ENCODE results near the gene SLC17A9. TPM values are rescaled to one million over a fixed set of nuclear protein-coding genes. Genes with fewer than 3 reads are reported as not detected.
A peak's percentile ranks its signal among the peaks of the same experiment; 100 is the strongest.

The SLC17A9 gene
- total RNA-seq, 5 donors from 2014 or later (not counting 1 experiment from before 2014, with no cell fraction given) = 5.3 to 8.8 (median 8.3) TPM

- Mint-ChIP-seq H3K9me3 (no peaks in the 10 kb centered on the region), H3K27ac (no peak overlapping the region), H3K4me1 (peaks cover 36 to 59% (median 45%) of the 10 kb centered on the region in 3 donors), H3K4me3 (peak overlapping the region in 2 of 3 donors; percentile 21 to 71), H3K27me3 (peaks cover 0 to 51% of the 10 kb centered on the region in 2 donors), H3K36me3 (no peaks in the 10 kb centered on the region)
- H3K4me1 ChIP-seq (ENCODE audit: control insufficient read depth in 1 of 2, extremely low read depth in 1 of 2, insufficient read depth in 2 of 2, low read length in 2 of 2) = peaks cover 12 to 56% of the 10 kb centered on the region in 2 experiments
- no peak overlapping the region for H3K27ac ChIP-seq (ENCODE audit: low read length)
- no peaks in the 10 kb centered on the region for H3K36me3 ChIP-seq (ENCODE audit: control insufficient read depth in 2 of 2, extremely low read depth in 1 of 2, insufficient read depth in 1 of 2, low read length in 1 of 2)
- ATAC-seq (replicated peaks in 1 of 4) (peak; percentile 42 to 69 (median 52)), DNase-seq (peak in 33 of 35 experiments; percentile 14 to 79 (median 50))
- H3K9me3 ChIP-seq = no peaks in the 10 kb centered on the region
- WGBS (ENCODE audit: insufficient coverage) = 6% methylated on average over 21 of the region's 28 CpGs
- peaks cover 0 to 93% of the 10 kb centered on the region in 2 experiments for H3K27me3 ChIP-seq (replicated peaks in 1 of 2; ENCODE audit: control insufficient read depth in 2 of 2, extremely low read depth in 1 of 2, insufficient read depth in 2 of 2, low read length in 1 of 2)
- CTCF ChIA-PET = interaction anchor here (0.7 to 1.1 kb wide), 2 partner anchors 9 to 74 kb away, joined by 3 to 5 read pairs; no protein-coding TSS in a partner anchor
- POLR2A ChIA-PET = interaction anchor here (0.7 kb wide), 2 partner anchors 27 to 53 kb away, joined by 3 to 4 read pairs; no protein-coding TSS in a partner anchor
- H3K4me3 ChIP-seq (ENCODE audit: control insufficient read depth in 1 of 2, extremely low read depth in 1 of 2, low read length in 1 of 2) = no peak overlapping the region
These were observed 28.5 kb downstream of the SLC17A9 start for GRCh38 chr20:62980970-62981369.

GRCh38 chr20:62982124-62983075, 29.9 kb downstream of the SLC17A9 start:
- POLR2A ChIA-PET = no interaction called here

GRCh38 chr20:62983210-62983609, 30.7 kb downstream of the SLC17A9 start:
- H3K4me3 Mint-ChIP-seq = peak overlapping the region in 1 of 3 donors; percentile 18
- Histone ChIP-seq H3K4me3 (ENCODE audit: control insufficient read depth in 1 of 2, extremely low read depth in 1 of 2, low read length in 1 of 2) (no peak overlapping the region), H3K9me3 (no peaks in the 10 kb centered on the region), H3K4me1 (ENCODE audit: control insufficient read depth in 1 of 2, extremely low read depth in 1 of 2, insufficient read depth in 2 of 2, low read length in 2 of 2) (peaks cover 7 to 42% of the 10 kb centered on the region in 2 experiments), H3K27me3 (replicated peaks in 1 of 2; ENCODE audit: control insufficient read depth in 2 of 2, extremely low read depth in 1 of 2, insufficient read depth in 2 of 2, low read length in 1 of 2) (peaks cover 0 to 80% of the 10 kb centered on the region in 2 experiments), H3K27ac (ENCODE audit: low read length) (no peak overlapping the region), H3K36me3 (ENCODE audit: control insufficient read depth in 2 of 2, extremely low read depth in 1 of 2, insufficient read depth in 1 of 2, low read length in 1 of 2) (no peaks in the 10 kb centered on the region)
- ChIA-PET POLR2A (no interaction called here), CTCF (no interaction called here)
- H3K9me3 Mint-ChIP-seq = no peaks in the 10 kb centered on the region
- no peaks in the 10 kb centered on the region for H3K36me3 Mint-ChIP-seq
- H3K27me3 Mint-ChIP-seq = peaks cover 0 to 39% of the 10 kb centered on the region in 2 donors
- peaks cover 26 to 40% (median 37%) of the 10 kb centered on the region in 3 donors for H3K4me1 Mint-ChIP-seq
- no peak for DNase-seq
- no peak for ATAC-seq (replicated peaks in 1 of 4)
- WGBS (ENCODE audit: insufficient coverage) = 89% methylated on average over 5 of the region's 6 CpGs
- no peak overlapping the region for H3K27ac Mint-ChIP-seq

More at GRCh38 chr20:62982124-62983075, 29.9 kb downstream of the SLC17A9 start:
- no peak for DNase-seq
- H3K9me3 Mint-ChIP-seq = no peaks in the 10 kb centered on the region
- WGBS (ENCODE audit: insufficient coverage) = 58% methylated on average over 11 of the region's 21 CpGs
- Histone ChIP-seq H3K4me1 (ENCODE audit: control insufficient read depth in 1 of 2, extremely low read depth in 1 of 2, insufficient read depth in 2 of 2, low read length in 2 of 2) (peaks cover 12 to 50% of the 10 kb centered on the region in 2 experiments), H3K27me3 (replicated peaks in 1 of 2; ENCODE audit: control insufficient read depth in 2 of 2, extremely low read depth in 1 of 2, insufficient read depth in 2 of 2, low read length in 1 of 2) (peaks cover 0 to 88% of the 10 kb centered on the region in 2 experiments), H3K9me3 (no peaks in the 10 kb centered on the region), H3K36me3 (ENCODE audit: control insufficient read depth in 2 of 2, extremely low read depth in 1 of 2, insufficient read depth in 1 of 2, low read length in 1 of 2) (no peaks in the 10 kb centered on the region), H3K4me3 (ENCODE audit: control insufficient read depth in 1 of 2, extremely low read depth in 1 of 2, low read length in 1 of 2) (no peak overlapping the region), H3K27ac (ENCODE audit: low read length) (no peak overlapping the region)
- CTCF ChIA-PET = no interaction called here
- H3K4me1 Mint-ChIP-seq = peaks cover 33 to 48% (median 45%) of the 10 kb centered on the region in 3 donors
- peaks cover 0 to 45% of the 10 kb centered on the region in 2 donors for H3K27me3 Mint-ChIP-seq
- no peaks in the 10 kb centered on the region for H3K36me3 Mint-ChIP-seq
- H3K27ac Mint-ChIP-seq = no peak overlapping the region
- H3K4me3 Mint-ChIP-seq = peak overlapping the region in 1 of 3 donors; percentile 71
- ATAC-seq (replicated peaks in 1 of 4) = no peak

- H3K36me3 Mint-ChIP-seq = no peaks in the 10 kb centered on the region
- Histone ChIP-seq H3K36me3 (ENCODE audit: control insufficient read depth in 2 of 2, extremely low read depth in 1 of 2, insufficient read depth in 1 of 2, low read length in 1 of 2) (no peaks in the 10 kb centered on the region), H3K27me3 (replicated peaks in 1 of 2; ENCODE audit: control insufficient read depth in 2 of 2, extremely low read depth in 1 of 2, insufficient read depth in 2 of 2, low read length in 1 of 2) (peaks cover 0 to 69% of the 10 kb centered on the region in 2 experiments)
These were observed 32.3 kb downstream of the SLC17A9 start for GRCh38 chr20:62984666-62985443.

GRCh38 chr20:62985444-62985778, 32.9 kb downstream of the SLC17A9 start:
- WGBS (ENCODE audit: insufficient coverage) = 91% methylated on average over 10 of the region's 14 CpGs
- H3K4me3 Mint-ChIP-seq = no peak overlapping the region
- ATAC-seq (replicated peaks in 1 of 4) (no peak), DNase-seq (no peak)
- no peaks in the 10 kb centered on the region for H3K9me3 Mint-ChIP-seq
- H3K9me3 ChIP-seq = no peaks in the 10 kb centered on the region
- H3K27me3 Mint-ChIP-seq = peaks cover 0 to 25% of the 10 kb centered on the region in 2 donors
- CTCF ChIA-PET = no interaction called here
- peaks cover 0 to 64% of the 10 kb centered on the region in 2 experiments for H3K27me3 ChIP-seq (replicated peaks in 1 of 2; ENCODE audit: control insufficient read depth in 2 of 2, extremely low read depth in 1 of 2, insufficient read depth in 2 of 2, low read length in 1 of 2)
- no peaks in the 10 kb centered on the region for H3K36me3 Mint-ChIP-seq
- POLR2A ChIA-PET = interaction anchor here in 1 of 2 donors (0.5 kb wide), 1 partner anchor 10 kb away, joined by 3 read pairs; no protein-coding TSS in a partner anchor
- H3K4me3 ChIP-seq (ENCODE audit: control insufficient read depth in 1 of 2, extremely low read depth in 1 of 2, low read length in 1 of 2) = no peak overlapping the region
- H3K27ac ChIP-seq (ENCODE audit: low read length) = no peak overlapping the region
- H3K27ac Mint-ChIP-seq = no peak overlapping the region
- peaks cover 2 to 31% of the 10 kb centered on the region in 2 experiments for H3K4me1 ChIP-seq (ENCODE audit: control insufficient read depth in 1 of 2, extremely low read depth in 1 of 2, insufficient read depth in 2 of 2, low read length in 2 of 2)
- peaks cover 20 to 35% (median 32%) of the 10 kb centered on the region in 3 donors for H3K4me1 Mint-ChIP-seq
- H3K36me3 ChIP-seq (ENCODE audit: control insufficient read depth in 2 of 2, extremely low read depth in 1 of 2, insufficient read depth in 1 of 2, low read length in 1 of 2) = no peaks in the 10 kb centered on the region

More at GRCh38 chr20:62984666-62985443, 32.3 kb downstream of the SLC17A9 start:
- Histone ChIP-seq H3K4me3 (ENCODE audit: control insufficient read depth in 1 of 2, extremely low read depth in 1 of 2, low read length in 1 of 2) (no peak overlapping the region), H3K27ac (ENCODE audit: low read length) (no peak overlapping the region), H3K9me3 (no peaks in the 10 kb centered on the region), H3K4me1 (ENCODE audit: control insufficient read depth in 1 of 2, extremely low read depth in 1 of 2, insufficient read depth in 2 of 2, low read length in 2 of 2) (peaks cover 2 to 36% of the 10 kb centered on the region in 2 experiments)
- Mint-ChIP-seq H3K4me1 (peaks cover 24 to 37% (median 36%) of the 10 kb centered on the region in 3 donors), H3K27me3 (peaks cover 0 to 29% of the 10 kb centered on the region in 2 donors), H3K9me3 (no peaks in the 10 kb centered on the region), H3K4me3 (no peak overlapping the region), H3K27ac (no peak overlapping the region)
- ChIA-PET CTCF (no interaction called here), POLR2A (interaction anchor here in 1 of 2 donors (0.5 to 0.6 kb wide), 2 partner anchors 10 to 31 kb away, joined by 3 read pairs; no protein-coding TSS in a partner anchor)
- ATAC-seq (replicated peaks in 1 of 4) (no peak), DNase-seq (no peak)
- WGBS (ENCODE audit: insufficient coverage) = 87% methylated on average over 18 of the region's 18 CpGs

All from T-cell (primary cell).